IPS-18a (cell line): ENCODE results near the gene SLC25A15.

Experiments used
- H3K27ac ChIP-seq: one replicate; pipeline ENCODE4 v1.5.1; 2013; ENCODE audit warnings: low read length
- H3K27me3 ChIP-seq: one replicate; pipeline ENCODE4 v1.6.1; 2013; ENCODE audit warnings: mild to moderate bottlenecking, low read length; ENCODE audit not compliant: control insufficient read depth, insufficient read depth
- H3K36me3 ChIP-seq: one replicate; pipeline ENCODE4 v1.6.1; 2013; ENCODE audit warnings: low read depth, low read length; ENCODE audit not compliant: control insufficient read depth
- H3K4me1 ChIP-seq: one replicate; pipeline ENCODE4 v1.6.1; 2013; ENCODE audit warnings: low read depth, low read length; ENCODE audit not compliant: control insufficient read depth
- H3K4me3 ChIP-seq: one replicate; pipeline ENCODE4 v1.5.1; 2013; ENCODE audit warnings: low read length
- H3K9ac ChIP-seq: one replicate; pipeline ENCODE4 v1.6.1; 2013; ENCODE audit warnings: mild to moderate bottlenecking, low read length, moderate library complexity
- H3K9me3 ChIP-seq: one replicate; pipeline ENCODE4 v1.6.1; 2013; ENCODE audit warnings: low read depth, low read length; ENCODE audit not compliant: control insufficient read depth

SLC25A15 gene

GRCh38 chr13:40789275-40790153 lies at the start of gene SLC25A15:
Gene SLC25A15, plus strand, starts transcription at chr13:40789611. Its CDS starts 3,616 bp downstream, at chr13:40793227.
- Histone ChIP-seq H3K4me3 (peak within 1 kb of the TSS; percentile 71), H3K9ac (peak within 1 kb of the TSS; percentile 72), H3K9me3 (no peaks in the 10 kb centered on the region), H3K27me3 (no peaks in the 10 kb centered on the region), H3K4me1 (no peaks in the 10 kb centered on the region), H3K27ac (no peak within 1 kb of the TSS), H3K36me3 (peaks cover 11% of the 10 kb centered on the region)

DNA sequence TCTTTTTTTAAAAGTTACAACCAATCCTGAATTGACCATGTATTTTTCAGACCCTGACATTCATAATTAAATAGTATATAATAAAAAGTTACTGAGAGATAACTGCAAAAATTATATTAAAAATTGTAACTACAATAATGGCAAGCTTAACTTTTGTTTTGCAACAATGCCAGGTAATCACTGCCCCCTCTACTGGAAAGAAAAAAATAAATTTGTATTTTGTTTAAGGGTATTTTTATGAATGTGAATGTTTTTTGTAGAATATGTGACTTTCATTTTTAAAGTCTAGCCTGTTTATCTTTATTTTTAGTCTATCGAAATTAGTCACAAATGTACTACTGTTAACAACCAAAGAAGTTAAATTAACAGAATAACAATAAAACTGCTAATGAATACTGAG lies 40.1 kb upstream of the SLC25A15 start:
- H3K9me3 ChIP-seq: no peaks in the 10 kb centered on the region
- no peaks in the 10 kb centered on the region for H3K4me1 ChIP-seq
- H3K27ac ChIP-seq: no peak overlapping the region
- H3K36me3 ChIP-seq: peaks cover 17% of the 10 kb centered on the region
- H3K27me3 ChIP-seq: no peaks in the 10 kb centered on the region
- no peak overlapping the region for H3K9ac ChIP-seq
- H3K4me3 ChIP-seq: no peak overlapping the region

- Histone ChIP-seq H3K4me1 (no peaks in the 10 kb centered on the region), H3K9me3 (no peaks in the 10 kb centered on the region), H3K36me3 (peaks cover 32% of the 10 kb centered on the region), H3K27me3 (no peaks in the 10 kb centered on the region), H3K27ac (no peak overlapping the region), H3K4me3 (no peak overlapping the region), H3K9ac (no peak overlapping the region)
Observed at GRCh38 chr13:40755082-40755700, 34.2 kb upstream of the SLC25A15 start.

- Histone ChIP-seq H3K9ac (no peak overlapping the region), H3K36me3 (peaks cover 32% of the 10 kb centered on the region), H3K4me1 (no peaks in the 10 kb centered on the region), H3K27ac (no peak overlapping the region), H3K4me3 (no peak overlapping the region), H3K9me3 (no peaks in the 10 kb centered on the region), H3K27me3 (no peaks in the 10 kb centered on the region)
Observed at GRCh38 chr13:40756042-40756441, 33.4 kb upstream of the SLC25A15 start.

- Histone ChIP-seq H3K27ac (no peak overlapping the region), H3K36me3 (peaks cover 21% of the 10 kb centered on the region)
Observed at GRCh38 chr13:40758811-40759210, 30.6 kb upstream of the SLC25A15 start.

DNA sequence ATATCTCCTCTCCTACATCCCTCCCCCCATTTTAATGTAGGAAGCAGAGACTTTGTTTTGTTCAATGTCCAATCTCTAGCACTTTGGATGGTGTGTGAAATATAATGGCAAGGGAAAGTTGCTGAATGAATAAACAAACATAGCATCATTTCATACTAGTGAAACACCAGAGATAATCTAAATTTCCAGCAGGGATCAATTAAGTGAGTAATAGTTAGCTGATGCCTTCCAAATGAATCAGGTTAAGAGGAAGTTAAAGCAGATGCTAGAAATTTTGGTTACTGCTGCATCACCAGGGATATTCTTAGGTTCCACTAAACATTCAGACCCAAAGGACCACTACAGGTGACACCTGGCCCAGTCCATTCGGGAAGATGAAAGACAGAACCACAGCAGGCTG lies 26.6 kb upstream of the SLC25A15 start:
- Histone ChIP-seq H3K4me1 (no peaks in the 10 kb centered on the region), H3K4me3 (no peak overlapping the region), H3K9ac (no peak overlapping the region), H3K27me3 (no peaks in the 10 kb centered on the region), H3K36me3 (peaks cover 12% of the 10 kb centered on the region), H3K27ac (no peak overlapping the region), H3K9me3 (no peaks in the 10 kb centered on the region)

More at GRCh38 chr13:40758811-40759210, 30.6 kb upstream of the SLC25A15 start:
- Histone ChIP-seq H3K4me3 (no peak overlapping the region), H3K9ac (no peak overlapping the region), H3K27me3 (no peaks in the 10 kb centered on the region), H3K4me1 (no peaks in the 10 kb centered on the region), H3K9me3 (no peaks in the 10 kb centered on the region)

- no peaks in the 10 kb centered on the region for H3K9me3 ChIP-seq
- peaks cover 12% of the 10 kb centered on the region for H3K36me3 ChIP-seq
- no peak overlapping the region for H3K9ac ChIP-seq
- no peaks in the 10 kb centered on the region for H3K4me1 ChIP-seq
- H3K27me3 ChIP-seq: no peaks in the 10 kb centered on the region
- no peak overlapping the region for H3K27ac ChIP-seq
- no peak overlapping the region for H3K4me3 ChIP-seq
Observed at GRCh38 chr13:40764587-40765403, 24.6 kb upstream of the SLC25A15 start.

DNA sequence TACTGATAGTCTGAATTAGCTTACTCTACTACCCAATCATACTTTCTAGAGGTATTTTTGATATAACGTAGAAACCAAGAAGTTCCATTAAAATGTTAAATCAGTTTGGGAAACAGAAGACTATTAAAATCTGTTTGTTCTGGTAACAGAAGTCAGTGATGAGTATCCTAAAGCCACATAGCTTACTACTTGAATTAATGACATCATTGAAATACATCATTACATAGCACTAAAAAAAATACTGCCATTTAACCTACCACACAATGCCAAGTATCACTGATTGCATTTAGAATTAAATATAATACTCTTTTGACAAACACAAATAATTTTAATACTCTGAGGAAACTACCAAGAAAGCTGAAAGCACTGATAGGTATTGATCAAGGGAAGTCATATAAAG lies 23.8 kb upstream of the SLC25A15 start:
- peaks cover 12% of the 10 kb centered on the region for H3K36me3 ChIP-seq
- no peaks in the 10 kb centered on the region for H3K27me3 ChIP-seq
- no peak overlapping the region for H3K9ac ChIP-seq
- no peaks in the 10 kb centered on the region for H3K9me3 ChIP-seq
- no peak overlapping the region for H3K27ac ChIP-seq
- H3K4me1 ChIP-seq: no peaks in the 10 kb centered on the region
- no peak overlapping the region for H3K4me3 ChIP-seq

DNA sequence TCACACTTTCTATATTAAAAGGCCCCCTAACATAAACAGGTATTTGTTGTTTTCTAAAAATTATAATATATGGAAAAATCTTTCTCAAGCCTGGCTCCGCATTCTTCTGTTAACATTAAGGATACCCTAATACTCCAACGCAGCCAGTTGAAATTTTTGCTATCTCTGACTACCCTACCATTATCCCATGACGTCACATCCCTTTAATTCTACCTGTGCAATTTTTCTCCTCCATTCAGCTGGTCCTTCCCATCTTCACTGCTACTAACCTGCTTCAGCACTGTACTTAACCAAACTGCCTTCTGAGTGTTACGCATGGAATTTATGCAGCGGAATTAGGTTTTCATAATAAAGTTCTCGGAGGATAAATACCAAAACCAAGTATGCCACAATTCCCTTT lies 19.4 kb upstream of the SLC25A15 start:
- Histone ChIP-seq H3K4me3 (peak overlapping the region; percentile 92), H3K27ac (no peak overlapping the region), H3K36me3 (peaks cover 3% of the 10 kb centered on the region), H3K4me1 (no peaks in the 10 kb centered on the region), H3K27me3 (no peaks in the 10 kb centered on the region), H3K9ac (peak overlapping the region; percentile 85), H3K9me3 (no peaks in the 10 kb centered on the region)

- peak overlapping the region; percentile 42 for H3K27ac ChIP-seq
- peak overlapping the region; percentile 85 for H3K9ac ChIP-seq
- peaks cover 2% of the 10 kb centered on the region for H3K36me3 ChIP-seq
- H3K27me3 ChIP-seq: no peaks in the 10 kb centered on the region
- peak overlapping the region; percentile 92 for H3K4me3 ChIP-seq
- no peaks in the 10 kb centered on the region for H3K4me1 ChIP-seq
- H3K9me3 ChIP-seq: no peaks in the 10 kb centered on the region
Observed at GRCh38 chr13:40770609-40770933, 18.8 kb upstream of the SLC25A15 start.

DNA sequence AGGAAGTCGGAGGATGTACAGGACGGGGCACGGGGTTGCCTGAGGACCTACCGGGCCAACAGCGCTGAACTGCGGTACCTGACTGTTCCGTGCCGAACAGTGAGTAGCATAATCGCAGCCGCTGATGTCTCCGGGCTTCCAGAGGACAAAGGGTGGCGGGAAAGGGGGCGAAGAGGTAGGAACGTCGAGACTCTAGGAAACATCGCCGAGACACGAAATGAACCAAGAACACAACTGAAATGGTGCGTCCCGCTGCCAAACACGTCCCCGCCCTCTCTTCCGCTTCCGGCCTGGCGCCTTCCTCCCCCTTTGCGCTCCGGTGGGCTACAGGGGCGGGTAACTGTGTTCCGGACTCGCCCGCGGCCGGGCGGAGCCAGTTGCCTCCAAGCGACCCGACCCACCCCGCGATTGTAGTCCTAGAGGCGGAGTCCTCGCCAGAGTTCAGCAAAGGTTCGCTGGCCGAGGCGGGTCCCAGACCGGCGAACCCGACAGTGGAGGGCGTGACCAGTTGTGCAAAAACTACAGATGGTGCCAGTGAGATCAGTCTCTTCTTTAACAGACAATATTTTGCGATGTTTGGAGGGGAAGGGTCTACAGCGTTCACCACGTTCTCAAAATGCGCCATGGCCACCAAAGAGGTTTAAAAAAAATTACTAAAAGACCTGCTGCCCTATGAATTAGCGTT lies 18.3 kb upstream of the SLC25A15 start, which contains the start of gene MRPS31:
Gene MRPS31 (minus strand): TSS at position 257 of the 685 bp plus-strand sequence. CDS start 54 bp downstream, at position 203.
- Histone ChIP-seq H3K9me3 (no peaks in the 10 kb centered on the region), H3K9ac (peak within 1 kb of the TSS; percentile 85), H3K4me1 (no peaks in the 10 kb centered on the region), H3K27ac (peak within 1 kb of the TSS; percentile 42), H3K4me3 (peak within 1 kb of the TSS; percentile 92), H3K36me3 (peaks cover 2% of the 10 kb centered on the region), H3K27me3 (no peaks in the 10 kb centered on the region)
